Neural cell (in vitro differentiated cells): ENCODE results near the gene KBTBD13.

Experiments
- EP300 ChIP-seq: fragments of 450-650 bp; conservative IDR thresholded peaks from 2 replicates; pipeline ENCODE4 v1.6.1; 2014; ENCODE audit warnings: antibody characterized with exemption, mild to moderate bottlenecking, moderate library complexity; ENCODE audit not compliant: poor library complexity, severe bottlenecking
- EZH2 ChIP-seq: fragments of 200-600, 300-800 bp; shearing (Covaris generic), sonication (generic); IDR thresholded peaks from 2 replicates; pipeline ENCODE4 v1.6.1; 2014; ENCODE audit warnings: antibody characterized with exemption, low read length, borderline replicate concordance, mild to moderate bottlenecking; ENCODE audit not compliant: insufficient read depth, poor library complexity, severe bottlenecking
- MXI1 ChIP-seq: fragments of 450-650 bp; conservative IDR thresholded peaks from 2 replicates; pipeline ENCODE4 v1.6.1; 2014; ENCODE audit warnings: antibody characterized with exemption, mild to moderate bottlenecking; ENCODE audit not compliant: poor library complexity, severe bottlenecking
- POLR2AphosphoS5 ChIP-seq: IDR thresholded peaks from 2 replicates; pipeline ENCODE4 v1.6.1; 2012
- RAD21 ChIP-seq: fragments of 450-650 bp; conservative IDR thresholded peaks from 2 replicates; pipeline ENCODE4 v1.6.1; 2014; ENCODE audit warnings: antibody characterized with exemption, mild to moderate bottlenecking, moderate library complexity
- SMC3 ChIP-seq: fragments of 450-650 bp; conservative IDR thresholded peaks from 2 replicates; pipeline ENCODE4 v1.6.1; 2014; ENCODE audit warnings: antibody characterized with exemption, mild to moderate bottlenecking, moderate library complexity; ENCODE audit not compliant: poor library complexity
- TAF1 ChIP-seq: IDR thresholded peaks from 2 replicates; pipeline ENCODE4 v1.6.1; 2012; ENCODE audit warnings: low read depth
- TF ChIP-seq, protein P1 (sequence below): fragments of 450-650 bp; IDR thresholded peaks from 2 replicates; pipeline ENCODE4 v1.5.1; 2014; ENCODE audit warnings: antibody characterized with exemption, mild to moderate bottlenecking, moderate library complexity; ENCODE audit not compliant: poor library complexity, severe bottlenecking
- TF ChIP-seq, protein P2 (sequence below): IDR thresholded peaks from 2 replicates; pipeline ENCODE4 v1.6.1; 2012; ENCODE audit warnings: borderline replicate concordance

DNA sequence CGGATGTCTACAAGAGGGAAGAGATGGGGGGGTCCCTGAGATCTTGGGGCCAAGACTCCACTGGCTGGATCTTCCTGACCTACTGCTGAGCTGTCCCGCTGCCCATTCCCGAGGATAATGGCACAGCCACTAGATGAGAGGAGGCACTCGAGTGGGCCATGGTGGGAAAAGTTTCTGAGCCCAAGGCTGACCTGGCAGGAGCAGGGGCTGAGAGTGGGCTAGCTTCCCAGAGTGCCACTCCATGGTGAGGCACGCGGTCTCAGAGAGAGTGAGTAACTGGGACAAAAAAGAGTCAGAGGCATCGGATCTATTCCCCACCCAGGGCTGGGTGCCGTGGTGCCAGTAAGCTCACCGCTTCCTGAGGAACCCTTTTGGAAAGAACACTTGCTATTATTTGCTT, 20.4 kb upstream of the KBTBD13 start:
- TF ChIP-seq, protein P1, sequence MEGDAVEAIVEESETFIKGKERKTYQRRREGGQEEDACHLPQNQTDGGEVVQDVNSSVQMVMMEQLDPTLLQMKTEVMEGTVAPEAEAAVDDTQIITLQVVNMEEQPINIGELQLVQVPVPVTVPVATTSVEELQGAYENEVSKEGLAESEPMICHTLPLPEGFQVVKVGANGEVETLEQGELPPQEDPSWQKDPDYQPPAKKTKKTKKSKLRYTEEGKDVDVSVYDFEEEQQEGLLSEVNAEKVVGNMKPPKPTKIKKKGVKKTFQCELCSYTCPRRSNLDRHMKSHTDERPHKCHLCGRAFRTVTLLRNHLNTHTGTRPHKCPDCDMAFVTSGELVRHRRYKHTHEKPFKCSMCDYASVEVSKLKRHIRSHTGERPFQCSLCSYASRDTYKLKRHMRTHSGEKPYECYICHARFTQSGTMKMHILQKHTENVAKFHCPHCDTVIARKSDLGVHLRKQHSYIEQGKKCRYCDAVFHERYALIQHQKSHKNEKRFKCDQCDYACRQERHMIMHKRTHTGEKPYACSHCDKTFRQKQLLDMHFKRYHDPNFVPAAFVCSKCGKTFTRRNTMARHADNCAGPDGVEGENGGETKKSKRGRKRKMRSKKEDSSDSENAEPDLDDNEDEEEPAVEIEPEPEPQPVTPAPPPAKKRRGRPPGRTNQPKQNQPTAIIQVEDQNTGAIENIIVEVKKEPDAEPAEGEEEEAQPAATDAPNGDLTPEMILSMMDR: no peak
- no peak for TF ChIP-seq POLR2AphosphoS5
- no peak for TF ChIP-seq EP300
- TF ChIP-seq EZH2: no peak
- no peak for TF ChIP-seq TAF1
- no peak for TF ChIP-seq RAD21
- TF ChIP-seq SMC3: no peak
- TF ChIP-seq, protein P2, sequence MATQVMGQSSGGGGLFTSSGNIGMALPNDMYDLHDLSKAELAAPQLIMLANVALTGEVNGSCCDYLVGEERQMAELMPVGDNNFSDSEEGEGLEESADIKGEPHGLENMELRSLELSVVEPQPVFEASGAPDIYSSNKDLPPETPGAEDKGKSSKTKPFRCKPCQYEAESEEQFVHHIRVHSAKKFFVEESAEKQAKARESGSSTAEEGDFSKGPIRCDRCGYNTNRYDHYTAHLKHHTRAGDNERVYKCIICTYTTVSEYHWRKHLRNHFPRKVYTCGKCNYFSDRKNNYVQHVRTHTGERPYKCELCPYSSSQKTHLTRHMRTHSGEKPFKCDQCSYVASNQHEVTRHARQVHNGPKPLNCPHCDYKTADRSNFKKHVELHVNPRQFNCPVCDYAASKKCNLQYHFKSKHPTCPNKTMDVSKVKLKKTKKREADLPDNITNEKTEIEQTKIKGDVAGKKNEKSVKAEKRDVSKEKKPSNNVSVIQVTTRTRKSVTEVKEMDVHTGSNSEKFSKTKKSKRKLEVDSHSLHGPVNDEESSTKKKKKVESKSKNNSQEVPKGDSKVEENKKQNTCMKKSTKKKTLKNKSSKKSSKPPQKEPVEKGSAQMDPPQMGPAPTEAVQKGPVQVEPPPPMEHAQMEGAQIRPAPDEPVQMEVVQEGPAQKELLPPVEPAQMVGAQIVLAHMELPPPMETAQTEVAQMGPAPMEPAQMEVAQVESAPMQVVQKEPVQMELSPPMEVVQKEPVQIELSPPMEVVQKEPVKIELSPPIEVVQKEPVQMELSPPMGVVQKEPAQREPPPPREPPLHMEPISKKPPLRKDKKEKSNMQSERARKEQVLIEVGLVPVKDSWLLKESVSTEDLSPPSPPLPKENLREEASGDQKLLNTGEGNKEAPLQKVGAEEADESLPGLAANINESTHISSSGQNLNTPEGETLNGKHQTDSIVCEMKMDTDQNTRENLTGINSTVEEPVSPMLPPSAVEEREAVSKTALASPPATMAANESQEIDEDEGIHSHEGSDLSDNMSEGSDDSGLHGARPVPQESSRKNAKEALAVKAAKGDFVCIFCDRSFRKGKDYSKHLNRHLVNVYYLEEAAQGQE: no peak
- no peak for TF ChIP-seq MXI1
